Activated effector memory CD4-positive, alpha-beta T cell treated with anti-CD3 and anti-CD28 coated beads, Interleukin-2, amount 50 U/mL, for 16 hours (primary cell): ENCODE results near the gene AARS2.
"Not testable (repeated sequence)": the region's sequence is repeated elsewhere in the genome, so short reads cannot be mapped to it uniquely, and the experiment has no call there.

Source experiments
- DNase-seq: peaks from one replicate; pipeline ENCODE4 v3.0.0-alpha.2; 2020

The AARS2 gene

DNA sequence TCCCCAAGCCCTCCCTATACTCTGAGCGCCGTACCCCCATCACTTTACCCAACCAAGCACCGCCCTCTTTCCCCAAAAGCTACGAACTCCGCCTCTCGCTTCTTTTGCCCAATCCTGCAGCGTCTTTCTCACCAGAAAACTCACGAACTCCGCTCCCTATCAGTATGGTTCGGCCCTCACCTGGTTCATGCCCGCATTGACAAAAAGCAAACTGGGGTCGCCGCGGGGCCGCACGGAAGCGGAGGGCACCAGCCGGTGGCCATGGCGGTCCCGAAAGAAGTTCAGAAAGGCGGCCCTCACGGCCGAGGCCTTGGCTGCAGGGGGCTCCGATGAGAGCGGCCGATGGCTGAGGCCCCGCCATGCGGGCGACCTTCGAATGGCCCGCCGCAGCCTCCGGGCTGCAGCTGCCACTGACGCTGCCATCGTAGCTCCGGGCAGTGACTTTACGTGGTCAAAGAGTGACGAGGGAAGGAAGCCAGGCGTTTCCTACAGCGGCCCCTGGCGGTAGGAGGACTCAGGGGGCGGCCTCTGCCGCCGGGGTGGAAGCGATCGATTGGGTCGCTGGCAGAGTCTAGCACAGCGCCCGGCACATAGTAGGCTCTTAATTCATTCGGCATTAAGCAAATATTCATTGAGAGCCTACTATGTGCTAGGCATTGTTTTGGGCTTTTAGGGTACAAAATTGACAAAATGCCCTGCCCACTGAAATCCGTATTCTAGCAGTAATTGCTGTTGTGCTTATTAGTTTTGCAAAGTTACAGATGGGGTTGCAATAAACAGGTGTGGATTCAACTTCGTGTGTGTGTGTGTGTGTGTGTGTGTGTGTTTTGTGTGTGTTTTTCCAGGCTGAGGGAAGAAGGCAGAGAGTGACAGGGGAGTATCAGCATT, at the start of gene AARS2:
Gene AARS2 (minus strand): TSS at position 447 of the 888 bp plus-strand sequence. CDS start 24 bp downstream, at position 423.
- DNase-seq, result peak; percentile 97

DNA sequence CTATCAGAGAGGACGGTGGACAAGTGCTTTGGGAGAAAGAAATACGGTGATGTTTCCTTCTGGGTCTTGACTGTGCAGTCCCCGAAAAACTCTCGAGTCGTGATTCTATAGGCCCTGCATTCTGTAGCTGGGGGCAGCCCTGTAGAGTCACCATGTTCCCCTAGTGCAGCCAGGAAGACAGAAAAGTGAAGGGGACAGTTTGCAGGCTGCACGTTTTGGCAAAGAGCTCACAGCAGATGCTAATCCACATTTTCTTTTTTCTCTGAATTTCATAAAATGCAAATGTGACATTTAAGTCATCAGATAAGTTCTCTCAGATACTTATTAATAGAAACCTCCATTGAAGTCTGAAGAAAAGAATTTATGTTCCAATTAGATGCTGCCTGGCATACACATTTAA, 48.8 kb upstream of the AARS2 start:
- no peak for DNase-seq

DNA sequence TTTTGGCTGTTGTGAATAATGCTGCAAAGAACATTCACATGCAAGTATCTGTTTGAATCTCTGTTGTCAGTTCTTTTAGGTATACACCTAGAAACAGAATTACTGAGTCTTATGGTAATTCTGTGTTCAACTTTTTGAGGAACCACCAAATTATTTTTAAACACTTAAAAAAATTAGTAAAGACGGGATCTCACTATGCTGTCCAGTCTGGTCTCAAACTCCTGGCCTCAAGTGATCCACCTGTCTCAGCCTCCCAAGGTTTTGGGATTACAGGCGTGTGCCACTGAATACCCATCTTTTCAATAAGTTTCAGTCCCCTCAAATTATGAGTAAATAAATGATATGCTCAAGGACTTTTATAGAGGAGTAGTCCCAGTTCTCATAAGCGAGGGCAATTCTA, 46.8 kb upstream of the AARS2 start:
- DNase-seq, result no peak

DNA sequence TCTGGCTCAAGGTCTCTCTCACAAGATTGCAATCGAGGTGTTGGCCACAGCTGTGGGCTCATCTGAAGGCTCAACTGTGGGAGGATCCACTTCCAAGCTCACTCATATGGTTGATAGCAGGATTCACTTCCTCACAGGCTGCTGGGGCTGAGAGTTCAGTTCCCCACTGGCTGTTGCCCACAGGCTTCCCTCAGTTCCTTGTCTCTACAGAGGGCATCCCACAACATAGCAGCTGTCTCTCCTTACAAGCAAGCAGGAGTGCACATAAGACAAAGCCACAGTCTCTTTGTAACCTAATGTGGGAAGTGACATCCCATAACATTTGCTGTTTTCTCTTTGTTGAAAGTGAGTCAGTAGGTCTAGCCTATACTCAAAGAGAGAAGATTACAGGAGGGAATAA, 43.3 kb upstream of the AARS2 start:
- no peak for DNase-seq

DNA sequence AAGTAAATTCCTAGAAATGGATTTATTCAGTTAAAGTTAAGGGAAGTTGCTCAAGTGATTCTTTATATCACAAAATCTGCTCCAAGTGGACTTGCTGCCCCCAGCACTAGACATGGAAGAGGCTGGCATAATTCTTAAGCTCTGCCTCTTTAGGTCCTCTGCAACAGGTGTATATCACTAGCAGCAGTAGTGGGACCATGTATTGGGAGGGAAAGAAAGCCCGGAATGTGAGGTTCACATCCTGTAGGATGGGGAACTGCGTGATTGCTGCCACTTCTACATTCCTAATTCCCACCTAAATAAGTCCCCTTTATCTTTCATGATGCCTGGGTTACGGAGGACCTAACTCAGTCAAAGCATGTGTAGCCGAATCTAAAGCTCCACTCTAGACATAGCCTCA, 42.5 kb upstream of the AARS2 start:
- no peak for DNase-seq

DNA sequence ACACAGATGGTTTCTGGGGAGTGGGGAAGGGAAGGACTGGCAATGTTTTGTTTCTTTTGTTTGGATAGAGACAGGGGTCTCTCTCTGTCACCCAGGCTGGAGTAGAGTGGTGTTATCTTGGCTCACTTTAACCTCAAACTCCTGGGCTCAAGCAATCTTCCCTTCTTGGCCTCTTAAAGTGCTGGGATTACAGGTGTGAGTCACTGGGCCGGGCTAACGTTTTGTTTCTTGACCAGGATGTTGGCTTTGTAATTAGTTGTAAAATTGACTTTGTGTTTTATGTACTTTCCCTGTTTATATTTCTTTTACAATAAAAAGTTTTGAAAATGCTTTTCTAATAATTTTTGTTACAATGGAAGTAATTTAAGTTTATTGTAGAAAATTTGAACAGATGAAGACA, 40.2 kb upstream of the AARS2 start:
- DNase-seq, result no peak

DNA sequence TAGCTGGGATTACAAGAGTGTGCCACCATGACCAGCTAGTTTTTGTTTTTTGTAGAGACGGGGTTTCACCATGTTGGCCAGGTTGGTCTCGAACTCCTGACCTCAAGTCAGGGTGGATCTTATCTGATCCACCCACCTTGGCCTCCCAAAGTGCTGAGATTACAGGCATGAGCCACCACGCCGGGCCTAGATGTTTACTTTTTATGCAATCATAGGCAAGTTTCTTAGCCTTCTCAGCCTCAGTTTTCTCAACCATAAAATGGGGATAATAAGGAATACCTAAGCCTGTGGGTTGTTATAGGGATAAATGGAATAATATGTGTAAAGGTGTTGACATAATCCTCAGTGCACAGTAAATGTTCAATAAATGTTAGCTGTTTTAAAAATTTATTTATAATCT, 39.1 kb upstream of the AARS2 start:
- DNase-seq, result no peak

DNA sequence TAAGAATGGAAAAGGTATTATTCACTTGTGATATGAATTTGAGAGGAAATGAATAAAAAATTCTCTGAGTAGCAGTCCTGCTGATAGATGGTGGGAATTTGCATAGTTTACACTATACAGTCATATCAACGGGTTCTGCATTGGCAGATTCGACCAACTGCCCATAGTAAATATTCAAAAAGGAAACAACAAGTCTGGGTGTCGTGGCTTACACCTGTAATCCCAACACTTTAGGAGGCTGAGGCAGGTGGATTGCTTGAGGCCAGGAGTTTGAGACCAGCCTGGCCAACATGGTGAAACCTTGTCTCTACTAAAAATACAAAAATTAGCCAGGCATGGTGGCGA, 37.5 kb upstream of the AARS2 start:
- not testable (repeated sequence) for DNase-seq

DNA sequence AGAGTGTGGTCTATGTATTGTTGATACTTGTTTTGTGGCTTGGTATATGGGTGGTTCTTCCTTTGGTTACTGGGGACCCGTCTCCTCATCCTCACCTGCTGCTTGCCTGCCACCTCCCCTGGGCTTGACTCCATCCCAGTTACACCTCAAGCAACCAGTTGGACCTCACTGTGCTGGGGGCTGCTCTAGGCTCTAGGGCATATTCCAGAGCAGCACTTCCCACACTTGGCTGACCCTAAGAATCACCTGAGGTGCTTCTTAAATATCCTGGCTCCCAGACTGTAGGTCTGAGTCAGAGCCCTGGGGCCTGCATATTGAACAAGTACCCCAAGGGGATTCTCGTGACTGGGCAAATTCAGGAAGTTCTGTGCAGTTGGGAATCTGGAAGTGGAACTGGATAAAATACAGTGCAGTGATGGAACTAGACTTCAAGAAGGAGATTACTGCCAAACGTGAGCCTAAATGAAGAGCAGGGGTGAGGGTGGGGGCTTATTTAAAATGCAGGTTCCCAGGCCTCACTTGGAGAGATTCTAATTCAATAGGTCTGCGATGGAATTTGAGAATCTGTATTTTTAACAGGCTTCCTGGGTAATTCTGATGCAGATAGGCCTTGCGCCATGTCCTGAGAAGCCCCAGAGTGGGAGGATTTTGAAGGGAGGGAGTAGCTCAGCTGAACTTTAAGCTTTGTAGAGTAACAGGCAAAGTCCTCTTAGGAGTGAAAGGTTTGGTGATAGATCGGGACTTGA, 36.9 kb upstream of the AARS2 start:
- no peak for DNase-seq

DNA sequence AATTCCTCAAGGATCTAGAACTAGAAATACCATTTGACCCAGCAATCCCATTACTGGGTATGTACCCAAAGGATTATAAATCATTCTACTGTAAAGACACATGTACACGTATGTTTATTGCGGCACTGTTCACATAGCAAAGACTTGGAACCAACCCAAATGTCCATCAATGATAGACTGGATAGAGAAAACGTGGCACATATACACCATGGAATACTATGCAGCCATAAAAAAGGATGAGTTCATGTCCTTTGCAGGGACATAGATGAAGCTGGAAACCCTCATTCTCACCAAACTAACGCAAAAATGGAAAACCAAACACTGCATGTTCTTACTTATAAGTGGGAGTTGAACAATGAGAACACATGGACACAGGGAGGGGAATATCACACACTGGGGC, 33.7 kb upstream of the AARS2 start:
- DNase-seq, result not testable (repeated sequence)

DNA sequence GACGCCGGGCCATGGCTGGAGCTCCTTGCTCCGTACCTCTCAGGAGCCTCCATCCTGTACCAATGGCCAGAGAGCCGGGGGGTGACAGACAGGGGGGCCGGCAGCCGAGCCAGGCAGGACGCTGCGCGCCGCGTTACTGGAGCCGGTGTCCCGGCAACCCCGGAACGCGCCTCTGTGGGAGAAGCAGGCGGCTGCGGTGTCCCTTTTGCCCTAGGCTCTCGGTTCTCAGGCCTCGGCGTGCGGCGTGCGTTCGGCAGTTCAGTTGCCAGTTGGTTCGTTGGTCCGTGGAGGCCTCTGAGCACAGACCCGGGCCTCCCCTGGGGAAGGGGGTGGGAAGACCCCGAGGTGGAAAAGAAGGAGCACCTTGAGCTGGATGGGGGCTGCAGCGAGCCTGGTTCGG, 29.3 kb upstream of the AARS2 start, which contains the start of gene SPATS1:
Gene SPATS1 (plus strand): TSS at position 162 of the 400 bp plus-strand sequence. CDS start 446 bp downstream, outside the sequence.
- no peak for DNase-seq

DNA sequence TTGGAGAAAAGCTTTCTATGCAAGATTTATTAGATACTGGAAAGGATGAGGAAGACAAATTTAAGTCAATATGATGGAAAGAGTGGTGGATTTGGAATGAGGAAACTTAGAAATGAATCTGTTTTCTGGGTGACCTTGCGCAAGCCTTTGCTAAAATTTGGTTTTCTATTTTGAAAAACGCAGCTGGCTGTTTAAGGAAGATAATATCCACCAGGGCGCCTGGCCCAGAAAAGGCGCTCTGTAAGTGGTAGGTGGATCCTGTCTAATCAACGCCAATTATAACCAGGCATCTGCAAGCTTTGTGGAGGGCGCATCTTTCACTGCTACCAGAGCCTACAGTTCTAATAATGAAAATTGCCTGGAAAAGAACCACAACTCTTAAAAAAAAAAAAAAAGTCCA, 28.9 kb upstream of the AARS2 start:
- DNase-seq, result no peak

DNA sequence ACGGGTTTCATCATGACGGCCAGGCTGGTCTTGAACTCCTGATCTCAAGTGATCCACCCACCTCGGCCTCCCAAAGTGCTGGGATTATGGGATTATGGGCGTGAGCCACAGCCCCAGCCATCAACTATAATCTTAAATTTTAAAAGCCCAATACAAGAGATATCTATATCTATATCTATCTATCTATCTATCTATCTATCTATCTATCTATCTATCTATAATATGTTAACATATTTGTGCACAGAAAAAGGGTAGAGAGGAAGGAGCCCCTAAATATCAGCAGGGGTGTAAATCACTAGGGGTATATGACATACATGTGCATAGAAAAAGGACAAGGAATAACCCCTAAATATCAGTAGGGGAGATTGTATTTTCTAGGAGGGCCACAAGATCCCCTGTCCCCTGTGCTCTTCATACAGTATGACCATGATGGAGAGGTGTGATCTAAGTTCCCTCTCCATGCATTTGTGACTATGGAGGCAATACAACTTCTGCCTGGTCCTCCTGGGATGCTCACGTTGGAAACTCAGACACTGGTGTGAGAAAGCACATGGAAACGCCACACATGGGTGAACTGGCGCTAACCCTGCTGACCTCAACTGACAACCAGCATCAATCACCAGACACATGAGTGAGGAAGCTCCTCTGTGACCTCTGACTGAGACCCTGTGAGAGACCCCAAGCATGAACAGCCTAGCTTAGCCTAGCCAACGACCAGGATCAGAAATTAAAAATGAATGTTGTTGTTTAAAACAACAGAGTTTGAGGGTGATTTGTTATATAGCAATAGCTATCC, 28.1 kb upstream of the AARS2 start:
- no peak for DNase-seq

DNA sequence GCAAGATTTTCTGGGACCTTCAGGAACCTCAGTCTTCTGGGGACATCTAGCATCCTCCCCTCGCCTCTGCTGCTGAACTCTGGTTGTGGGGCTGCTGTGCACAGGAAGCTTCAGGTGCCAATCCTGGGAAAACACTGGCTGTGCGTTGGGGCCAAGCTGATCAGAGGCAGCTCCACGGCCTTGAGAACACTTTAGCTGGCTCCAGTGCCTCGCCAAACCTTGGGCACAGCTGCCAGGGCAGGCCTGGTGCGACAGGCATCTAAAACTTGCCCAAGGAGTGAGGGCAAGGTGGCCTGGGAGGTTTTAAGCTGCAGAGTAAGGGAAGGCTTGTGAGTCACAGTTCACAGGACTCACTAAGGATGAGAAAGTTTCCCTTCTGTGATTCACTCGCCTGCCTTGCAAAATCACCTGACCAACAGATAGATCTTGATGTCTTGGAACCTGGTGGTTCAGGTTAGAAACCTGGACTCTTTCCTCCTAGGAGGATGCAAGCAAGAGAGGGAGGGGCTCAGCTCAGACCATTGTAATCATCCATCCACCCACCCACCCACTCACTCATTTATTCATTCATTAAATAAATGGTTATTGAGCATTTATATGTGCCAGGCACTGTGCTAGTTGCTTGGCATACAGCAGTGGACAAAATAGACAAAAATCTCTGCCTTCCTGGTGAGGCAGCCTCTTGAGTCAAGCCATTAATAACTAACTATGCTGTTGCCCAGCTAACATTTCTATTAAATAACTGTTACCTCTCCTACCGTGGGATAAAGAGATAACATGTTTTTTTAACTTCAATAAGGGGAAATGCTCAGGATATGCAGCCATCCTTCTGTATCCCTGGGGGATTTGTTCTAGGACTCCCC, 26.8 kb upstream of the AARS2 start:
- DNase-seq, result no peak

DNA sequence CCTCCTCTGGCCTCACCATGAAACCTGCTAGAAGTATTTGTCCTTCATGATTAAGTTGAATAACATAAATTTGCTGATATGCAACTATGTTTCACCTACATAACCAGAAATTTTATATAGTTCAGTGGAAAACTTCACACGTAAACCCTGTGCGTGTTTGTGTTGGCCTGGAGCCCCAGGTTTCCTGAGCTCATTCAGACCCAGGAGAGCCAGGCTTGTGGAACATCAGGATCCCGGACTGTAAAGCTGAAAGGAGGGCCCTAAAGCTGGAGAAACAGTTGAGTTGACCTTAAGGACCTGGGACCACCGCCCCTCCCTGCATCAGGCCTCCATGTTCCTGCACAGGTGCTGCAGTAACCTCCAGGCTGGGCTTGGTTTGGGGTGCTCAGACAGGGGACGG, 26.2 kb upstream of the AARS2 start:
- DNase-seq, result no peak

DNA sequence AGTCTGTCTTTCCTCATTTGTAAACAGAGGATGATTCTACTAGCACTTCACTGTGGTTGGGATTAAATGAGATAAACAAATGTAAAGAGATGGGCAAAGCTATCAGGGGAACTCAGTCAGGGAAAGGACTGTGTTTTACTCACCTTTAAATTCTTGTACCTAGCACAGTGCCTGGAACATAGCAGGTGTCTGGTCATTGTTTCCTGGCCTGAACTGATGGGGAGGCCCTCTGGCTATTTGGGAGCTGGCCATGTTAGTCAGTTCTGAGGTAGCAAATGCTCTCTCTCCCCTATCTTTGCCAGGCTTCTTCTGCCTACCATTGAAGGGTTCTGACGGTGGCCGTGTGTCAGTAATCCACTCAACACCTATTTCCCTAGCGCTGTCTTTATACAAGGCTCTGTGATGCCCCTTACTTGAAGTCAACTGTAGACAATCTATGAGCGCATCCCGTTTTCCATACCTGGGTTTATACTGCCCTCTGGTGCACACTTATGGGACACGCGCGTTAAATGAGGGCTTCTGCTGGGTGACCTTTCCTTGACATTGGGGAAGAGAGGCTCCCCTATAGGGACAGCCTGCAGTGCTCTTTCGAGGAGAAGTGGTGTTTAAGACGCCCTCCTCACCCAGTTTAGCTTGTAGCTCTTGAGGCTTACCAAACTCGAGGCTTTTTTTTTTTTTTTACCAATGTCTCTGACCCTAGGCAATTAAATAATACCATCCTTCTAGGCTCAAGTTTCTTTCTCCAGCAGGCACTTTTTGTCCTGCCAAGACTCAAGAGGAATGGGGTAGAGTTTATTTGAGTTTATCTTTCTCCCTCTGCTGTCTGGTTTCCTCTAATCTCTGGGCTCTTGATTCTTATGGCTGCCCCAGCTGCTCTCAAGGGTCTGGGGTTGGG, 25.3 kb upstream of the AARS2 start:
- DNase-seq, result peak; percentile 85

DNA sequence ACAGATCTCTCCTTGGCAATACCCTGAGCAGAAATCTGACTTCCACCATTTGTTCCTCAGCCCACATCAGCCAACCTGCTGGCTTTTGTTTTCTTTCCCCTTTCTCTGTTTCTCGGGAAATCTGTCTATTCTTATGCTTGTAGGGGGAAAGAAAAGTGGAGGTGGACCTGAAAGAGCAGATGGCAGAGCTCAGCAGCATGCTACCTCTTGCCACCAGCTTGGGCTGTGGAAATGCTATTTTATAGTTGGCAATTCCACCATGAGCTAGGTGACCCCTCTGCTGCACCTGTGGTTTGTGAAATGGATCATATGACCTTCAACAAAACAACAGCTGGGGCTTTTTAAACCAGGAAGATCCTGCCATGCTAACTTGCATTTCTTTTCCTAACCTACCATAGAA, 22.5 kb upstream of the AARS2 start:
- no peak for DNase-seq

DNA sequence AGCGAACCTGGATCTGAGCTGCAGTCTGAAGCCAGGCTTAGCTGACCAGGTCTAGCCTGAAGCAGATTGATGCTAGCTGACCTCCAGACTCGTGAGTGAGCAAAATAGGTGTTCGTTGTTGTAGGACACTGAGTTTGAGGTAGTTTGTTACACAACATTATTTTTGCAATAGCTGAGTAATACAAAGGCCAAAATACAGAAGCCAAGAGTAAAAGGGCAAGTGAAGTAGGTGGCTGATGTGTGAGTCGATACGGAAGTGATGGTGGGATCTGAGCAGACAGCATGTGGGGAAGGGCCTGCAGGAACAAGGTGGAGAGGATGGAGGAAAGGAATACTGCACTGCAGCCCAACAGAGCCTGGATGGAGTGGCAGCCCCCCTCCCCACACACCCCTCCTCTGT, 20.8 kb upstream of the AARS2 start:
- DNase-seq, result no peak

DNA sequence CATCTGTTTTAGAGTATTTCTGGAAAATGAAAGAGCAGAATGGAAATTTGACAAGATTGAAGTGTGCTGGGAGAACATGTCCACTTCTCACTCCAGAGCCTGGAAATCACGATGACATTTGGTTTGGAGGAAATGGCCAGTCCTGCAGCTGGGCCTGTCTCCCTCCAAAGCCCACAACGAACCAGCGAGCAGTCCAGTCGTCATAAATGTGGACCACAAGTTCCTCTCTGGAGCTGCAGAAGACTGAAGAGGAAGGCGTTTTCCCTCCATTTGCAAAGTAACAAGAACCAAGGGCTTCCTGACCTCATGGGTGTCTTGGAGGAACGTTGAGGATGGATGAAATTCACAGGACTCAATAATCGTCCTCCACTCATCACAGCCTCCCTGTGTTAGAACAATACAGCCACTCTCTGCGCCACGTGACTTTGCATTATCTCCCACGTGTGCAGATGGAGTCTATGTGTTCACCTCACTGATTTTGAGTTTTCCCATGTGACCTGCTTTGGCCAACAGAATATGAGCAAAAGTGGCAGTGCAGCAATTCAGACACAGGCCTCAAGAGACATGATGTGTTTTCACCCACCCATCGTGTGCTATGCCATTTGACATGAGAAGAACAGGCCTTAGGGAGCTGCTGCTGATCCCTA, 20.2 kb upstream of the AARS2 start:
- DNase-seq, result no peak

DNA sequence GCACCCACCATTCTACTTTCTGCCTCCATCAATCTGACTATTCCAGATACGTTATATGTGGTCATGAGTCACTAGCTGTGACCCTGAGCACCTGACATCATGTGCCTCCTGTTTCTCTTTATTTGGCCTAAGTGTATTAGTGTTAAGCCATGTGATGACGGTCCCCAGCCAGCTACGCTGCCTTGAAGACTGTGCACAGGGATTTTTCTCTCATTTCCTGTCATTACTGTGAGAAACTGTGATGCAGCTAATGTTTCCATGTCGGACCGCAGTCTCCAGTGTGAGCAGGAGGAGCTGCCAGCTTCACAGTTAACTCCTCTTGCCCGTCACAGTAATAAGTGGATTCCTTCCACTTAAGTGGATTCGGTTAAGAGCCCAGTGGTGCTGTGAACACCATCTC, 19.4 kb upstream of the AARS2 start:
- DNase-seq, result no peak

DNA sequence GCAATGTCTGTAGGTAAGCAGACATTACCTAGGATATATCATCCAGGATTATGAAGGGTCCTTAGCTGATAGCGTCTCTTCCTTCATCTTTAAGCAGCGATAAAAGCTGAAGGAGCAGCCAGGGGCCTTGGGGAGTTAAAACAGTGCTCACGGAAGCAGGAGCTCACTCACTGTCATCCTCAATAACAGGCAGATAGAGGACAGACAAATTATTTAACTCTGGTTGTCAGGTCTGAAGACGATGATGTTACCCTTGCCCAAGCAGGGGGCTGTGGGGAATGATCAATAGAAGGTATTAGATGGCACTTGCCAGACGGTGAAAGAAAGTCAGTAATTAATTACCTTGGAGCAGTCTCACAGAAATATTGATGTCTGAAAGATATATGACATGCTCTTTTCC, 16.7 kb upstream of the AARS2 start:
- no peak for DNase-seq
